Measurements from ENCODE around the gene ZFP36.

Gene ZFP36

GRCh38 chr19:39403331-39404312 lies 3.0 kb upstream of the ZFP36 start:
- DNase-seq (ENCODE audit: low read depth in 2 of 2, low spot score in 1 of 2): peak; percentile 93 to 96

- no peak for DNase-seq (ENCODE audit: low read depth in 2 of 2, low spot score in 1 of 2)
Measured at GRCh38 chr19:39405261-39405957, 1.2 kb upstream of the ZFP36 start.

GRCh38 chr19:39405958-39406655 lies 540 bp upstream of the ZFP36 start:
- DNase-seq (ENCODE audit: low read depth in 2 of 2, low spot score in 1 of 2): peak in 1 of 2 donors; percentile 87

DNA sequence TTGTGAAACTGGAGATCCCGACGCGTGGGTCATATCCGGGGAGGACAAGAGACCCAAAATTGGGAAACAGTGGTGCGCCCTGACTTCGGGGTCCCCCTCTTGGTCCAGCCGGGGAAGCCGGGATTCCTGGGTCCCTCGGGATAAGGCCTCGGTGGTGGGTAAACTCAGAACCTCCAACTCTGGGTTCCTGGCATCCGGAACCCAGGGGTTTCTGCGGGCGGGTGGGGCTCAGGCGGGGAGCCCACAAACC lies 688 bp downstream of the ZFP36 start:
- peak in 1 of 2 donors; percentile 55 for DNase-seq (ENCODE audit: low read depth in 2 of 2, low spot score in 1 of 2)

DNA sequence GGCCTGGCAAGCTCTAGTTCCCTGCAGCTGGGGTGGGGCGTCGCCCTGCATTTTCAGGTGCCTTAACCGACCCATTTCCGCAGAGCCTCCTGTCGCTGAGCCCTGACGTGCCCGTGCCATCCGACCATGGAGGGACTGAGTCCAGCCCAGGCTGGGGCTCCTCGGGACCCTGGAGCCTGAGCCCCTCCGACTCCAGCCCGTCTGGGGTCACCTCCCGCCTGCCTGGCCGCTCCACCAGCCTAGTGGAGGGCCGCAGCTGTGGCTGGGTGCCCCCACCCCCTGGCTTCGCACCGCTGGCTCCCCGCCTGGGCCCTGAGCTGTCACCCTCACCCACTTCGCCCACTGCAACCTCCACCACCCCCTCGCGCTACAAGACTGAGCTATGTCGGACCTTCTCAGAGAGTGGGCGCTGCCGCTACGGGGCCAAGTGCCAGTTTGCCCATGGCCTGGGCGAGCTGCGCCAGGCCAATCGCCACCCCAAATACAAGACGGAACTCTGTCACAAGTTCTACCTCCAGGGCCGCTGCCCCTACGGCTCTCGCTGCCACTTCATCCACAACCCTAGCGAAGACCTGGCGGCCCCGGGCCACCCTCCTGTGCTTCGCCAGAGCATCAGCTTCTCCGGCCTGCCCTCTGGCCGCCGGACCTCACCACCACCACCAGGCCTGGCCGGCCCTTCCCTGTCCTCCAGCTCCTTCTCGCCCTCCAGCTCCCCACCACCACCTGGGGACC lies 1.2 kb downstream of the ZFP36 start:
- DNase-seq (ENCODE audit: low read depth in 2 of 2, low spot score in 1 of 2): peak in 1 of 2 donors; percentile 22

DNA sequence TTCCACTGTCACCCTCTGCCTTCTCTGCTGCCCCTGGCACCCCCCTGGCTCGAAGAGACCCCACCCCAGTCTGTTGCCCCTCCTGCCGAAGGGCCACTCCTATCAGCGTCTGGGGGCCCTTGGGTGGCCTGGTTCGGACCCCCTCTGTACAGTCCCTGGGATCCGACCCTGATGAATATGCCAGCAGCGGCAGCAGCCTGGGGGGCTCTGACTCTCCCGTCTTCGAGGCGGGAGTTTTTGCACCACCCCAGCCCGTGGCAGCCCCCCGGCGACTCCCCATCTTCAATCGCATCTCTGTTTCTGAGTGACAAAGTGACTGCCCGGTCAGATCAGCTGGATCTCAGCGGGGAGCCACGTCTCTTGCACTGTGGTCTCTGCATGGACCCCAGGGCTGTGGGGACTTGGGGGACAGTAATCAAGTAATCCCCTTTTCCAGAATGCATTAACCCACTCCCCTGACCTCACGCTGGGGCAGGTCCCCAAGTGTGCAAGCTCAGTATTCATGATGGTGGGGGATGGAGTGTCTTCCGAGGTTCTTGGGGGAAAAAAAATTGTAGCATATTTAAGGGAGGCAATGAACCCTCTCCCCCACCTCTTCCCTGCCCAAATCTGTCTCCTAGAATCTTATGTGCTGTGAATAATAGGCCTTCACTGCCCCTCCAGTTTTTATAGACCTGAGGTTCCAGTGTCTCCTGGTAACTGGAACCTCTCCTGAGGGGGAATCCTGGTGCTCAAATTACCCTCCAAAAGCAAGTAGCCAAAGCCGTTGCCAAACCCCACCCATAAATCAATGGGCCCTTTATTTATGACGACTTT lies 2.0 kb downstream of the ZFP36 start:
- peak in 1 of 2 donors; percentile 30 for DNase-seq (ENCODE audit: low read depth in 2 of 2, low spot score in 1 of 2)

GRCh38 chr19:39409208-39410016 lies 2.8 kb downstream of the ZFP36 start:
- DNase-seq (ENCODE audit: low read depth in 2 of 2, low spot score in 1 of 2): peak in 1 of 2 donors; percentile 86

DNA sequence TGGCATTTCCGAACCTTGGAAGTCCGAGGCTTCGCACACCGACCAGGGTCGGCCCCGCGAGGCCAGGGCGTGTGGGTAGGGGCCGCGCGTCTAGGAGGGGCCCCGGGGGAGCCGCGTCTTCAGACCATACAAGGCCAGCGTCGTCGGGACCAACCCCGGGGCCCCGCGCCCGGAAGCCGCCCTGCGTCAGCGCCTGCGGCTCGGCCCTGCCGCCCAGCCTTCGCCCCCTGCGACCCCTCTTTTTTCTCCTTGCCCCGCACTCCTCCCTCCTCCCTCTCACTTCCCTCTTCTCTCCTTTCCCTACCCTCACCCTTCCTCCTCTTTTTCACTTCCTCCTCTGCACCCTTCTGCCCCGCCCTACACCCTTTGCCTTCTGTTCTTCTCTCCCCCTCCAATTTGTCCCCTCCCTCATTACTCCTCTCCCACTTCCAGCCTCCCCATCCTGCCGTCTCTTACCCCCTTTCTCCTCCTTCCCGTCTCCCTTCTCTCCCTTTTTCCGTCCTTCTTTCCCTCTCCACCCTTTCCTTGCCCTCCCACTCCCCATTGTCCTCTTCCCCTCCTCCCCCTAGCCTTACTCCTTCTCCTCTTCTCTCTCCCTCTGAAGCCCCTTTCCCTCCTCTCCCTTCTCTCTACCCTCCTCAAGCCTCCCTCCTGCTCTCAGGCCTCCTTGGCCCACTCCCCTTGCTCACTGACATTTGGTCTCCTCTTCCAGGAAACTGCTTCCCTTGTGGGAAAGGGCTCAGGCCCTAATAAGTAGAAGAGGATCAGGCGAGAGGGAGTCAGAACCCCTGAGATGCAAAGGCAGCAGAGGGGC lies 3.6 kb downstream of the ZFP36 start:
- peak in 1 of 2 donors; percentile 61 for DNase-seq (ENCODE audit: low read depth in 2 of 2, low spot score in 1 of 2)

DNA sequence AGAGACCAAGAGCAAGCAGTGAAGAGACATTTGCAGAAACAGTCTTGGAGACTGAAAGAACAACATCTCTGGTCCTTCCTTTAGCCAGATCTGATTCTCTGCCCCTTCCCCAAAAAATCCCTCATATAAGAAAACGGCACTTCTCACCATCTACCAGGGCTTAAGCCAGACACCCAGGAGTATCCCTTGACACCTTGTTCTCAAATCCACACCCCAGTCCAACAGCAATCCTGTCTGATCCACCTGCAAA lies 4.1 kb downstream of the ZFP36 start:
- DNase-seq (ENCODE audit: low read depth in 2 of 2, low spot score in 1 of 2): no peak

- peak in 1 of 2 donors; percentile 11 for DNase-seq (ENCODE audit: low read depth in 2 of 2, low spot score in 1 of 2)
Measured at GRCh38 chr19:39411081-39411831, 4.6 kb downstream of the ZFP36 start.

DNA sequence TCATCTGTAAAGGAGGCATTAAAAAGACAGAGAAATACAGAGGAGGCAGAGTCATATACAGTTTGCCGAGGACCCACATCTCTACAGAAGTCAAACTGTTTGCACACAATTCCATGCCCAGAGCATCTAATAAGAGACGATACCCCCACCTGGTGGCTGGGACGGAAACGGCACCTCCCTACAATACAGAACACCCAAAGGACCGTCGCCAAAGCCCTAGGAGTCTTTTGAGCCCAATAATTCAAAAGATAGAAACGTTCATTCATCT lies 5.1 kb downstream of the ZFP36 start:
- DNase-seq (ENCODE audit: low read depth in 2 of 2, low spot score in 1 of 2): peak in 1 of 2 donors; percentile 84

DNA sequence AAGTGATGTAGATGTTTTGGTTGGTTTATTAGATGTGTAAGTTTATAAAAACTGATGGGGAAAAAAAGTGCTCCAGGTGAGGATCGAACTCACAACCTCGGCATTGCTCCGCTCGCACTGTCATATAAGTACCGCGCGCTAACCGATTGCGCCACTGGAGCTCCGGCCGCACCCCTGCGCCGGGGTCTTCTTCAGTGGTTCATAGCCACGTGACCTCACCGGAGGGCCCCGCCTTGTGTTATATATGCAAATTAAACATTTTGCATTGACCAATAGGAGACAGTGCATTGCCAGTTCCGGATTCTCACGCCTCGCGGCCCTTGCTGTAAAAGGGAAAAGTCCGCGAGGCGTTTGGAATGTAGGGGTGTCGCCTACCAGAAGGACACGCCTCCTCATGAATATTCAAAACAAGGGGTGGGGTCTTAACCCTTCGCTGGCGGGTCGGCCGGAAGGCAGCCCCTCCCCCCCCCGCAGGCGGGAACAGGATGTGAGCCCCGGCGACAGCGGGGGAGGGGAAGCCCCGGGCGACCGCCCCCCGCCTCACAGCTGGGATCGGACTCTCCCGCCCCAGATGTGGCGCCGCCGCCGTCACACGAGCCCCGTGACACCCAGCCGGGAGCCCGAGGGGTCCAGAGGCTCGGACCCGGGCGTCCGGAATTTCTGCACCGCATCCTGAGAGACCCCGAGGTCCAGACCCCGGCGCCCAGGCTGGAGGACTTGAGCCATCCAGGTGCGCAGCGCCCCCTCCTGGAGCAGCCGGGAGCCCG lies 5.6 kb downstream of the ZFP36 start, which contains the start of gene PLEKHG2:
PLEKHG2 (plus strand) TSS at position 570 of the 767 bp plus-strand sequence. CDS start 1,418 bp downstream, outside the sequence.
- DNase-seq (ENCODE audit: low read depth in 2 of 2, low spot score in 1 of 2): peak; percentile 94 to 97

DNA sequence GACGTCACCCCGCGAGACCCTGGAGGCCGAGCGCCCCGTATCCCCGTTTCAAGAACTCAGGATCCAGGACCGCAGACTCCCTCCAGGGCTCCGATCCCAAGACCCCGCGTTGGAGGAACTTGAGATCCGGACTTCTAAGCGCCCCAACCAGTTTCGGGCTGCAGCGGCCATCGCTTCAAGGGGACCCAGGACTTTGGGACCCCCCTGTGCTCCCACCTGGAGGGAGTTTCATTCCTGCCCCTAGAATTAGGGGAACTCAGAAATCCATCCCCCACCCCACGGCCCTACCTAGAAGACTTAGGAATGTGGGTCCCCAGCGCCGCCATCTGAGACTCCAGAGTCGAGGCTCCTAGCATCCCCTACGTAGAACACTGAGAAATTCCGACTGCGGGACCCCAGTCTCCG lies 6.2 kb downstream of the ZFP36 start:
- no peak for DNase-seq (ENCODE audit: low read depth in 2 of 2, low spot score in 1 of 2)

- DNase-seq (ENCODE audit: low read depth in 2 of 2, low spot score in 1 of 2): no peak
Measured at GRCh38 chr19:39413272-39413910, 6.7 kb downstream of the ZFP36 start.

- no peak for DNase-seq (ENCODE audit: low read depth in 2 of 2, low spot score in 1 of 2)
Measured at GRCh38 chr19:39413911-39414608, 7.4 kb downstream of the ZFP36 start.
